ENCODE results near the gene SRP9.
A peak's percentile ranks its signal among the peaks of the same experiment; 100 is the strongest.
"Not testable (repeated sequence)": the region's sequence is repeated elsewhere in the genome, so short reads cannot be mapped to it uniquely, and the experiment has no call there.

SRP9 gene

DNA sequence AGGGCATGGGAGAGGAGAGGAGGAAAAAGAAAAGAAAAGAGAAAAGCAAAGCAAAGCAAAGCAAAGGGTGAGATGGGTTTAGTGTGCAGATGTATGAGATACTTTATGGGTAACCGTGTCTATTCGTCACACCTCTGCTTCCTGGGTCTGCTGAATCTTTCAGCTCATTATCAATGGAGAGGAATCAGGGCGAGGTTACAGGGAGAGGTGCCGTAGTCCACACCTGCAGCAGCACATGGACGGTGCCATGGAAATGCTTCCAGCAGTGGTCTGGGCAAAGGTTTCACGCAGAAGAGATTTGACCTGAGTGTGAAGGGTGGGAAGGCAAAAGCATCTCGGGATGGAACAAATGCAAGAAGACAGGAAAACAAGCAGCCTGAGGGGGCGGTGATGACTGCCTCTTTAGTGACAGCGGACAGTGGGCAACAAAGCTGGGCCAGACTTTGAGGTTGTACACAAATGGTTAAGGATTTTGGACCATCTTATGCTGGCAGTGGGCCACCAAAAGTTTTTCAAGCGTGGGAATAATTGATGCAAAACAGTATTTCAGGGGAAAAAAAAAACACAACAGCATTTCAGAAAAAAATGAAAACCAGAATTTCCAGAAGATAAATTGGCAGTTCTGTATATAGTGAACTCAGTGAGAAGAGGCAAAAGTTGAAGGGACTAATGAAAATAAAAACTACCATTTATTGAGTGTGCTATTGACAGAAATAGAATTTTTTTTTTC is 19.5 kb upstream of the SRP9 start:
- DNase-seq = no peak

- DNase-seq = not testable (repeated sequence)
Measured at GRCh38 chr1:225759972-225760371, 17.7 kb upstream of the SRP9 start.

DNA sequence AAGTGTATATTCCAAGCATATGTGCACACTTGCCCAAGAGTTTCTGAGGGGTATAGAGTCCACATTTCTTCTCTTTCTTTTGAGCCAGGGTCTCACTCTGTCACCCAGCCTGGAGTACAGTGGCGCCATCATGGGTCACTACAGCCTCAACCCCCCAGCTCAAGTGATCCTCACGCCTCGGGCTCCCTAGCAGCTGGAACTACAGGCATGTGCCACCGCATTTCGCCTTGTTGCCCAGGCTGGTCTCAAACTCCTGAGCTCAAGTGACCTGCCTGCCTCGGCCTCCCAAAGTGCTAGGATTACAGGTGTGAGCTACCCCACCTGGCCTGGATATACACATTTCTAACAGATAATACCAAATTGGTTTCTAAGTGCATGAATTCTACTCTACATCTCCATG is 17.1 kb upstream of the SRP9 start:
- DNase-seq = no peak

- DNase-seq = not testable (repeated sequence)
Measured at GRCh38 chr1:225761395-225761794, 16.2 kb upstream of the SRP9 start.

- no peak for DNase-seq
Measured at GRCh38 chr1:225762002-225762441, 15.6 kb upstream of the SRP9 start.

- no peak for DNase-seq
Measured at GRCh38 chr1:225762444-225762843, 15.2 kb upstream of the SRP9 start.

- no peak for DNase-seq
Measured at GRCh38 chr1:225763716-225764548, 13.7 kb upstream of the SRP9 start.

- no peak for DNase-seq
Measured at GRCh38 chr1:225765982-225766674, 11.5 kb upstream of the SRP9 start.

- peak; percentile 41 for DNase-seq
Measured at GRCh38 chr1:225766967-225767633, 10.5 kb upstream of the SRP9 start.

DNA sequence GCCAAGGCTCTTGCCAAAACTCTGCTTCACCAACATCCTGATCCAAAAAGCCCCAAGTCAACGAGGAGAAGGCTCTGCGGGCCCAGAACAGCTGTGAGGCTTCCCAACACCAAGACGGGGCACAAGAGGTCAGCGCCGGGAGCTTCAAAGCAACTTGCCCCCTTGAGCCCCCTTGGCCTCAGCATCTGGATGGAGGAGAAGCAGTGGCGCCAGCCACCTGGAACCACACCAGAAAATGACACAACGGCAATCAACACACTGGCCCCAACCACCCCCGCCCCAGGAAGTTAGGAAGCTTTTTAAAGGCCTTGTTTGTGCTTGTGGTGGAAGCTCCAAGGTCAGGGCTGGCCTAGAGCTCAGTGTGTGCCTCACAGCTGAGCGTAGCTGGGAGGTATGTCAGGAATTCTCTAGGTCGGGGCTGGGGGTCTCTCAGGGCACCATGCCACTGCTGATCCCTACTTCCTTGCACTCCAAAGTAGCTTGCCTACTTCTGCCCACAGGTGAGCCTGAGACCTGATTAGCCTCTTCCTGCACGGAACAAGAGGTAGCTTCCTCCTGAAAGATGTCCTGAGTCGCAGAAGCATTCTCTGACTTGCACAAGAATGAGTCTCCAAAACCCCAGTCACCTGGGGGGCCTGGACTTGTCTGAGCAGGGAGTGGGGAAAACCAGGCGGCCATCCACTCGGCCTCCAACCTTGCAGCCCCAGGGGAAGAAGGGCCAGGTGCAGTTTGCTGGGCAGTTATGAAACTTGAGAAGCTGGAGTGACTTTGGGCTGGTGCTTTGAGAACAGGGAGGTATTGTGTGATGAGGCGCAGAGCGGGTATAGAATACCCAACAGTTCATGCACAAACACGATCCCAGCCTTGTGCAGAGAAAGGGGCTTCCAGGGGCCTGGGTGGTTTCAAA is 9.7 kb upstream of the SRP9 start:
- DNase-seq = no peak

DNA sequence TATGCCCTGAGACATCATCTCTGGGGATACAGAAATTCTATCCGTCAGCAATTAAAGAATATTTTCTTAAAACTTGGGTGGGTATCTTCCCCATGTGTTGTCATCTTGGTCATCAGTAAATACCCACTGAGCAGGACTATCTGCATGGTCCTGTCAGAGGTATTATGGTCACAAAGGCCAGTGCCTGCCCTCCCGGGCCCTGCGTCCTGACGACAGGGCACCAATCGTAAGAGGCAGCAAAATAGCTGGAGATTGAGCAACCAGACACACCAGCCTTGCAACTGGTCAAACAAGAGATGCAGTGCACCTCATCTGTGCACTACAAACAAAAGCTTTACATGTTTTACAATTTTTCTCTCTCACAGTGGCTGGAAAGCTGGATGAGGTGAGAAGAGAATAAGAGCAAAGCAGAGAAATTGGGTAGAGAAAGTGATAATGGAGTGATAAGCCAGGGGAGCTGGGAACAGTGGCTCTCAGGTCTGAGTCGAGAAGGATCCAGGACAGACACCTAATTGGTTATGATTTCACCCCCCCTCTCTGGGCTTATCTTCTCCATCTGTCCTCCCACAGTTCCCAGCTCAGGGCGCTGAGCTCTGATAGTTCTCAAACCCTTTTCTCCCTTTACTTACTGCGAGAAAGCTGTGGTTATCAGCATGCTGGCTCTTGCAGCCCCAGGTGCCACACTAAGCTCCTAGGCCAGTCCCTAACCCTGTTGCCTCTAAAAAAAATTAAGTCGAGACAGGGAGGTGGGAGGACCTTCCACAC is 8.8 kb upstream of the SRP9 start:
- no peak for DNase-seq

GRCh38 chr1:225769687-225770086 is 7.9 kb upstream of the SRP9 start:
- DNase-seq = no peak

GRCh38 chr1:225770561-225771248 is 6.9 kb upstream of the SRP9 start:
- no peak for DNase-seq

GRCh38 chr1:225771661-225772322 is 5.8 kb upstream of the SRP9 start:
- no peak for DNase-seq

GRCh38 chr1:225772323-225772768 is 5.3 kb upstream of the SRP9 start:
- DNase-seq = peak; percentile 92

DNA sequence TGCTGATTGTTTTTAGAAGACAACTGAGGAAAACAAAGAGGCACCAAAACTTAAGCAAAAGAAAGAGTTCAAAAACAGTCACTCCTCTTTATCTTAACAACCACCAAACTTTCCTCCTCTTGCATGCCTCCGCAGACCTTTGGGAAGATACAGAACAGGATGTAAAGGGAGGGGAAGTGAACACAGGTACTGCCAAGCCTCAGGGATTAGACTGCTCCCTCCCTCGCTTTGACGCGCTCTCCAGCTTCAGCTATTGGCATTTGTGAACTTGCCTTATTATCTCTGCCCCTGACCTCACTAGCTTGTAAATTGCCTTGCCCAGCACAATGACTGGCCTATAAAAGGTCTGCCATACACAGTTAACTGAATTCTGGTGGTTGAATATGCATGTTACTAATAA is 4.8 kb upstream of the SRP9 start:
- DNase-seq = no peak

DNA sequence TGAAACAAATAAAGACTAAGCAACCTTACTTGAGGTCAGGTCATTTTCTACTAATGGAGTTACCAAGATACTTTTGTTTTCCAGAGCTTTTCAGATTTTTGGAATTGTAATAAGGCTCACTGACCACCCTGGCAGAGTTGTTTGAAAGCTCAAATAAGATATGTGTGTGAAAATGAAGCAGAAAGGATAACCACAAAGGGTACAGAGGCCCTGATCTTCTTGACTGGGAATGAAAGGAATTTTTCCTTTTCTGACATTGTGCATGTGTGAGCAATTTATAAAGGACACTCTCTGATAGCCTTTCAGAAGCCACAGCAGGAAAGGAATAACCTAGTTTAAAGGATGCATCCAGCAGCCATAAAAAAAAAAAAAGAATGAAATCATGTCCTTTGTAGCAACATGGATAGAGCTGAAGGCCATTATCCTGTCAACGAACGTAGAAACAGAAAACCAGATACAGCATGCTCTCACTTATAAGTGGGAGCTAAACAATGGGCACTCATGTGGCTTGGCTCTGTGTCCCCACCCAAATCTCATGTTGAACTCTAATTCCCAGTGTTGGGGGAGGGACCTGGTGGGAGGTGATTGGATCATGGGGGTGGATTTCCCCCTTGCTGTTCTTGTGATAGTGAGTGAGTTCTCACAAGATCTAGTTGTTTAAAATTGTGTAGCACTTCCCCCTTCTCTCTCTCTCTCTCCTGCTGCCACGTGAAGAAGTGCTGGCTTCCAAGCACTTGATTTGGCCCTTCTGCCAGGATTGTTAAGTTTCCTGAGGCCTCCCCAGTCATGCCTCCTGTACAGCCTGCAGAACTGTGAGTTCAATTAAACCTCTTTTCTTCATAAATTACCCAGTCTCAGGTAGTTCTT is 3.1 kb upstream of the SRP9 start:
- DNase-seq = no peak

DNA sequence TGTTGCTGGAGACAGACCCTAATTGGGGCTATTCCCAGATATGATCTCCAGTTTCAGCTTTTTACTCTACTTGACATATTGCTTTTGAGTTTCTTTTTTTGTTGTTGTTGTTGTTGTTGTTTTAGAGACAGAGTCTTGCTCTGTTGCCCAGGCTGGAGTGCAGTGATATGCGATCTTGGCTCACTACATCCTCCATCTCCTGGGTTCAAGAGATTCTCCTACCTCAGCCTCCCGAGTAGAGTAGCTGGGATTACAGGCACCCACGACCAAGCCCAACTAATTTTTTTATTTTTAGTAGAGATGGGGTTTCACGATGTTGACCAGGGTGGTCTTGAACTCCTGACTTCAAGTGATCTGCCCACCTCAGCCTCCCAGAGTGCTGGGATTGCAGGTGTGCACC is 1.3 kb upstream of the SRP9 start:
- DNase-seq = no peak

GRCh38 chr1:225777058-225777582 is 506 bp upstream of the SRP9 start:
- no peak for DNase-seq
